GM18526 (cell line): ENCODE results near the gene ADAMTS17.

Source experiments
- POLR2A ChIP-seq: IDR thresholded peaks from 3 replicates; pipeline ENCODE4 v1.6.1; 2011; ENCODE audit not compliant: insufficient read length; ENCODE audit errors: extremely low read depth

The ADAMTS17 gene

DNA sequence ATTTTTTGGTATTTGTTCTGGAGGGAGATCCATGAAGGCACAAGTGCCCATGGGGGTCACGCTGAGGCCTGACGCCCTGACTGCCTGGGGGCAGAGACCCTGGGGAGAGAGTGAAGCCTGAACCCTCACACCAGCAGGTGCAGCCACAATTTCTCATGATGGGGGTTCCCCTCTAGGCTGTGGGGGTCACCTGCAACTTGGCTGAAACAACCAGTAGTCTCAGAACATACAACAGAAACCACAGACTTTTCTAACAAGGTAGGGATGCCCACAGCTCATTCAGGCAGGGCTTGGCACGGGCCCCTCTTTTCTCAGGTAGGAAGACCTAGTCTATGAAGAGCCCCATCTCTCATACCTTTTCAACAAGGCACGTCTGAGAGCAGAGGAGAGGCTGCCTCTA, 245.1 kb downstream of the ADAMTS17 start:
- TF ChIP-seq POLR2A: no peak

DNA sequence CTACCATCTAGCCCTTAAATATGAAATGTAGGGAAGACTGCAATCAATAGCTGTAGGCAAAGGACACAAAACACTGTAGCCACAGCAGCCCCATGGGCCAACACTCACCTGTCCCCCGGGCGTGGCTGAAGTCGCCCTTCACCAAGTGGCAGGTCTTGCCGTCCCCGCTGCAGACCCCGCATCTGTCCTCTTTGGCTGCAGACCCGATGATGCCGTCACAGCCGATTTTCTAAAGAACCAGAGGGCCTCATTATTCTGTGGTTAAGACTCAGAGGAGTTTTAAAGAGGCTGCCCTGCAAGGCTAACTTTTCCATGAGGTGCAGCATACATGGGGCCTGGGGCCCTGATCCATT, 245.6 kb downstream of the ADAMTS17 start:
- no peak for TF ChIP-seq POLR2A

DNA sequence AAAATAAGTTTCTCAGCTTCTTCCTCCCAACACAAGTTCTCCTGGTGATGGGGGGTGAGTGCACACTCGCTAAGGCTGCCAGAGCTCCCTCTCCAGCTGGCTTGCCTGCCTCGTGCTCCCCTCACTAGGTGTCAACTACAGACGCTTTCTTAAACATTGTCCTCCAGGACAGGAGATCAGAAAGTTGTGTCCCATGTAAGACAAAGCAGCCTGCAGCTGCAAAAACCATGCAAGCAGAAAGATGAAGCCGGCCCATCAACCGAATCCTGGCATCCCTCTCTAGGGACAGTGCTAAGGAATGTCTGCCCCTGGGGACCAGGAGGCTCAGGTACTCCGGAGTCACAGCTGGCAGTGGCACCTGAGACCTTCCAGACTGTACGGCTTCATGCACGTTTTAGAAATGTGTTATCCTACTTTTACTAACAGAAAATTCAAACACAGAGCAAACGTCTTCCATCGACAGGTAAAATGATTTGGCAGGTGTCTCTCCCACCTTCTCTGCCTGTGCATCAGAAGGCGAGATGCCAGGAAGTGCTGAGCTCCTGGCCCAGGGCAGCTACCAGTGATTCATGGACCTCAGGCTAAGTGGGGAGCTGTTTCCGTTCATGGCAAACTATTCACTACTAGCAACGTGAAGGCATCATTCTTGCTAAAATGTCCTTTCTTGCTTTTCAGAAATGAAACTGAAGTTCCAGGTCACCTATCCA, 246.1 kb downstream of the ADAMTS17 start:
- no peak for TF ChIP-seq POLR2A

DNA sequence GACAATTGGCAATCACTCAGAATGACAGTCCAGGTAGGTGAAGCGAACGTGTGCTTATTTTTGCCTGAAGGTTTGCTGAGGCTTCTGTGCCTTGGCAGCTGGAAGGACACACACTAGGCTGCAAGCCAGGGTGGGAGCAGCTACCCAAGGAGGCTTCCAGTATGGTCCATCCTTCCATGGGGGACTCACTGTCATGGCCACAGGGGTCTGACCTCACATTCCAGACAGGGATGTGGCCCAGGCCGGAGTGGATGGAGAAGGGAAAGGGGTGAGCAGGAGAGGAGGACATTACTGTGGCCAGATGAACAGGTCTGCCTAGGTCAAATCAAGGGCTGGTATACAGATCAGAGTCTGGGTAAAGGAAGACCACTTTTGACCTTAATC, 247.7 kb downstream of the ADAMTS17 start:
- no peak for TF ChIP-seq POLR2A

DNA sequence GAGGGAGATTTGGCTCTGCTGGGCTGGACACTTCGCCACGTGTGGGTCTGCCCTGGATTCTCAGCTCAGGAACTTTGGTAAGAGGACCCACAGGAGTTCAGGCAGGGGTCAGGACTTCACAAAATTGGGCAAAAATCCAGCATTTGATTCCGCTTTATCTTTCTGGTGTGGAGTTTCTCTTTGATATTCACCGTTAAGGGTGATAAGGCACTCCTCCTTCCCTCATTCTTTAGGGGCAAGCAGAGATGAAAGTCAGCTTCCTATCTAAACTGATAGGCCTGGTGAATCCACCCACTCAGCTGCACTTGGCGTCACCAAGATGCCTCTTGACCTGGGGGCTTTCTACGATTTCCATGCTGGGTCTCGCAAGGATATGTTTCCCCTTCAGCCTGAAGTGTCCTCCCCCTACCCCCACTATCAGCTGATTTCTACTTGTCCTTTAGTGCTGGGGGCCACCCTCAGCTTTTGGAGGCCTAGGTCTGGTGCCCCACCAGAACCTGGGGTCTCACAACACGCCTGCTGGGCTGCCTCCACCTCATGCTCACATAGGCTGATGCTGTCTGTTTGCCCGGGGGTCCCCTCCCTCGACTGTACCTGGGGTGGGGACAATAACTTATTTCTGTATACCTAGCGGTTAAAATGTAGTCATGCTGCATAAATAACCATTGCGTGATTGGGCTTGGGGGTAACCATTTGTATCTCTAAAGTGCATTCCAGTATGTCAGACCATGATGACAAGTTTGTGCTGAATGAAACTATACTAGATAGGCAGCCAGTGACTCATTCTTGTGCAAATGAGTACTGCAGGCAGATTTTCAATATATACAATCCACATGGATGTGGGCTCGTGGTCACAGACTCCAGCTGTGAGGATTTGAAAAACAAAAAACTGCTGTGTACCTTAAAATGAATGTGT, 248.3 kb downstream of the ADAMTS17 start:
- TF ChIP-seq POLR2A: no peak

DNA sequence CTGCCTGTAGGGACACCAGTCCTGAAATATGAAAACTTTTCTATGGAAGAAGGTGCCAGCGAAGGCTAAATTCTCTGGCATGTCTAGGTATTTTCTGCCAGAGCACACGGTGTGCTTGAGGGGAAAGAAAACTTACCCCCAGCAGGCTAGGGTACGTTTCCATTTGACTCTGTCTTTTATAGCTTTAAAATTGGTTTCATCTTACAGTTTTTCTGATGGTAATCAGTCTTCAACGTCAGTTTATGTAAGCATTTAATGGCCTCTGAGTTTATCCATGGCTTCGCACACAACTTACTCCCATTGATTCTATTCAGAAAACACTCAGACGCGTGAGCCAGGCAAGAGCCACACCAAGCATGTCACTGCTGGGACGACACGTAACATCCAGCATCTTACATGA, 249.7 kb downstream of the ADAMTS17 start:
- TF ChIP-seq POLR2A: no peak

DNA sequence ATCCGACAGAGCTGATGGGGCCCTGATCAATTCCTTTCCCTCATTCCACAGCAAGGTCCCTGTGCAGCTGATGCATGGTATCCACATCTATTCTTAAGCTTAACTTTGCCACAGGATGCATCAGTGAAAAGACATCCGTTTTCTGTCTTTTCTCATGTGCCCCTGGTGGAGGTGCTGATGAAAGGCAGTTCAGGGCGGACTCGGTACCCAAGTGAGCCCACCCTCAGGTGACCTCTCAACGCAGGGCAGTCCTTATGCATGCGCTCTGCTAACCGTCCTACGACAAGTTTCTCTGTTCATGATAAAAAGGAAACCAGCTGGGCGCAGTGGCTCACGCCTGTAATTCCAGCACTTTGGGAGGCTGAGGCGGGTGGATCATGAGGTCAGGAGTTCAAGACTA, 251.4 kb downstream of the ADAMTS17 start:
- no peak for TF ChIP-seq POLR2A

DNA sequence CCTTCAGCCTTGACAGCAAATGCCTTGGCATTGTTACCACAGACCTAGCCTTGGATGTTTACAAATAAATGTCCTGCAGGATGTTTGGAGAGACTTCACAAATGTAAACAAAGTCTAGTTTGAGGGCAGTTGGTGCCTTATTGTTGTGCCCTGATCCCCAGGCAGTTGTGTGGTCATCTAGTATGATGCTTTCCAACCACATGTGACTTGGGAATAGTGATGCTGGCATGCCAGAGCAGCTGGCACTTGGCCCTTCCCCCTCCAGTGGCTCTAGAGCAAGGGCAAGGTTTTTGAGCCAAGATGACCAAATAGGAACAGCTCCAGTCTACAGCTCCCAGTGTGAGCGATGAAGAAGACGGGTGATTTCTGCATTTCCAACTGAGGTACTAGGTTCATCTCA, 258.2 kb downstream of the ADAMTS17 start:
- TF ChIP-seq POLR2A: no peak

DNA sequence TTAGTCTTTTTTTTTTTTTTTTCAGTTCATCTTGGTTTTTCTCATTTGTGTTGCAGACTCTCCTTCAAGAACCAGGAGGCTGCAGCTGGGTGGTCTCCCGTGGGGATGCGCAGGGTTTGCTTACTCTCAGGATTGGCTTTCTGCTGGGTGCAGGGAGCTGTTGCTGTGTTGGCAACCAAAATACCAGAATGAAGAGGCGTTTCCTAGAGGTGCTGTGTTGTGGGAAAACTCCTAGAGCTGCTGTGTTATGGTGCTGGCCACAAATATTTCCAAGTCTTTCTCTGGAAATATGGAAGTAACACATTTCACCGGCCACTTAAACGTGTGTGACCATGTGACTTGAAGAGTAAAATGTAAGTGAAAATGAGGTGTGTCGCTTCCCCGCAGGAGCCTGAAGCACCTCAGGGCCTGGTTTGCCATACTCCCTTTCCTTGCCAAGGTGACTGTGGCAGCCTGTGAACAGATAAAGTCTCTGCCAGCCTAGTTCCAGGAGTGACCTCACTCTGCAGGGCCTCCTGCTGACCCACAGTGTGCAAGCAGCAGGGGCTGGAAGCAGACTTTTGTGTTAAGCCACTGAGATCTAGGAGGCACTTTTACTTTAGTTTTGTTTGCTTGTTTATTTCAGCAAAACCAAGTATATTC, 258.9 kb downstream of the ADAMTS17 start:
- TF ChIP-seq POLR2A: no peak

DNA sequence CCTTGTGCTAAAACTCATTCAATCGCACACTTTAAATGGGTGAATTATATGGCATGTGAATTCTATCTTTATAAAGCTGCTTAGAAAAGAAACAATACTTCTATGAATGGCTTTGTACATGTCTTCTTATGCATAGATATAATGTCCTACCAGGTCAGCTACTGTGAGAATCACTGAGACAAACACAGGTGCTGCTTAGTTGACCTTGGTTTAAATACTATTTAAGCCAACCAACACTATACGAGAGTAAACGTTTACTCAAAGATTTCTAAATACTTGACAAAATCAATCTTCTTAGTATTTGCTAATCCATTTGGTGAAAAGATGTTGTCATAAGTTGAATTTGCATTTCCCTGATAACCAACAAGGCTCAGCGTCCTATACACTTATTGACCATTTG, 260.3 kb downstream of the ADAMTS17 start:
- no peak for TF ChIP-seq POLR2A

DNA sequence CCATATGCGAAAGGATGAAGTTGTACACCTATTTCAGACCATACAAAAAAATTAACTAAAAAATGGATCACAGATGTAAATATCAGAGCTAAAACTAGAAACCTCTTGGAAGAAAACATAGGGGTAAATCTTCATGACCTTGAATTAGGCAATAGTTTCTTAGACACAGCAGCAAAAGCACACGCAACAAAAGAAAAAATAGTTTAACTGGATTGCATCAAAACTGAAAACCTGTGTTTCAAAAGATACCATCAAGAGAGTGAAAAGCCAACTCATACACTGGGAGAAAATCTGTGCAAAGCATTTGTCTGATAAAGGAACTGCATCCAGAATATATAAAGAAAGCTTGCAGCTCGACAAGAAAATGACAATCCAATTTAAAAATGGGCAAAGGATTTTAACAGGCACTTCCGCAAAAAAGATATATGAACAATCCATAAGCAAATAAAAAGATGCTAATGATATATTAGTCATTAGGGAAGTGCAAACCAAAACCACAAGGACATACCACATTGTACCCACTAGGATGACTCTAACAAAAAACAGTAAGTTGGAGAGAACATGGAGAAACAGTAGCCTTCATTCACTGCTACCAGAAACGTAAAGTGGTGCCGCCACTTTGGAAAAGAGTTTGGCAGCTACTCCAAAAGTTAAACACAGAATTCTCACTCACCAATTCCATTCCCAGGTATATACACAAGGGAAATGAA, 263.1 kb downstream of the ADAMTS17 start:
- TF ChIP-seq POLR2A: no peak

DNA sequence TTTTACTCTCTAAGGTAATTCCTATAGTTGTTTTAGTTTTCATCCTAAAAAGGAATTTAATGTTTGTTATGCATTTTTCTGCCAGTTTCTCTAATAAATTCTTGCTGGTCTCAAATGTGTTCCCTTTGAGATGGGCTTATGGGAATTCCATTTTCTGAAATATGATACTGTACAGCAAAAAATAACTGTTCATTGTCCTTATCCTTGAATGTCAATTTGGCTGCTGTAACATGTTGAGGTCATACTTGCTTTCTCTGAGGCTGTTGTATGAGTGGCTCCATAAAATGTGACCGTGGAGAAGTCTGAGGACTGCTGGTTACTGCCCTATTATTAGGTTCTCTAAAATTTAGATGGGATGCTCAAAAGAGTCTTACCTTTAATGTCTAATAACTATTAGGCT, 266.5 kb downstream of the ADAMTS17 start:
- TF ChIP-seq POLR2A: no peak

DNA sequence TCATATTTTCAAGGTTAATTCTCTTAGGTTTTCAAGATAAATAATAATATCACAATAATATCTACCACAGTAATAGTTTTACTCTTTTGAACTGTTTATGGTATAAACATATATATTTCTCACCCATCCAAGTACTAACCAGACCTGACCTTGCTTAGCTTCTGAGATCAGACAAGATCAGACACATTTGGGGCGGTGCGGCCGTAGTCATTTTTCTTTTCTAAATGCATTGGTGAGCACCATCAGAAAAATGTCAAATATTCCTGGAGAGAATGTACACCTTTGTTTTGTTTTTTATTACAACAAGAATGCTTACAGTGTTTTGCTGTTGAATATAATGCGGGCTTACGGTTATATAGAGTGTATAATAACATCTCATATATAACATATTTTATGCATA, 267.8 kb downstream of the ADAMTS17 start:
- TF ChIP-seq POLR2A: no peak

DNA sequence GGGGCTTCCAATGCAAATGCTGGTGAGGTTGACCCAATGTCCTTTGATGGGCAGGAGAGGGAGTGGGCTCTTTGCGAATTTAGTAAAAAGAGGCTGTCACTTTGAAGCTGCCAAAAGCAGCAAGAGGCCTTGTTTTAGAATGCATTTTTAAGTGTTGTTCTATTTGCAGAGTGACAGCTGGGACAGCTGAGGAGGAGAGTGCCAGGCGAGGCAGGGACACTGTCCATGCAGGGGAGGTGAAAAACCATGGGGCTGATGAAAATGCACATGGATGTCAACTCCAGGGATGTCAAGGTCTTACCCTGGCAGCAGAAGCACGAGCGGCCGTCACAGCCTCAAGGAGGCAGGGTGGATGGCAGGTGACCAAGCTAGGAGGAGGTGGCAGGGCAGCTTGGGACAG, 279.8 kb downstream of the ADAMTS17 start:
- TF ChIP-seq POLR2A: no peak

DNA sequence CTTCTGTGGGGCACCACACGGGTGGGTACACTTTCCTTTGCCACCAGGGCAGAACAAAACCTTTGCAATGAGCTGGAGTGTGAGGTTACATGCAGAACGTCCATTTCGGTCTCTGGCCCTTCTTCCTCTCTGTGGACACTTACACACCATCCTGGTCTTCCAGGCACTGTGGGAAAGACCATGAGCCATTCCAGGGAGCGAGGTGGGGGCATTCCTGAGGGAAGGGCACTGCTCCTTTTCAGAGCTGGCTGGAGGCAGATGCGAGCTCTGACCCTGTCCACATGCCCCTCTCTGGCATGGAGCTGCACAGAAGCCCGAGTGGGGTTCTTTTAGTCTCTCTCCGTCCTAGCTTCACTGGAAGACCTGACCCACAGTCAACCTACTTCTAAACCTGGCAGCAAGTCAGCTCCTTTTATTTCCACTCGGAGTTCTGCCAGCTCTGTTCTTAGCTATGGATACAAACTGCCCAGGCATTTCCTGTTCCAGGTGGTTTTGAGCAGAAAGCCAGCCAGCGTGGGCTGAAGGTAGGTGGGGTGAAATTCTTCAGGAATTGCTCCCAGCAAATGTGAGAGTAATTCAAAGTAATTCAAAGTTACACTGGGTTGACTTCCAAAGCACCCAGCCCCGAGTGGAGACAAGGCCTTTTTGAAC, 281.4 kb downstream of the ADAMTS17 start:
- TF ChIP-seq POLR2A: no peak
